ENCODE data around the gene IL1RAP. TPM values are rescaled to one million over a fixed set of nuclear protein-coding genes. Genes with fewer than 3 reads are reported as not detected.

IL1RAP gene
- total RNA-seq, 2 donors from 2014 or later, result 5.3 to 5.4 TPM

GRCh38 chr3:190615060-190615384, 101.1 kb downstream of the IL1RAP start:
- H3K4me1 ChIP-seq, result peaks cover 7% of the 10 kb centered on the region
- intact Hi-C loops (cut with DNase I), result no loop called here
- no peaks in the 10 kb centered on the region for H3K36me3 ChIP-seq (replicated peaks in 1 of 2; ENCODE audit: insufficient read depth in 1 of 2, low read depth in 2 of 2)
- 97 to 100% methylated on average over 1 of the region's 1 CpG for WGBS, 2 donors
- H3K27ac ChIP-seq, result no peak overlapping the region
- DNase-seq, result no peak
- TF ChIP-seq POLR2A (IDR thresholded peaks at IDR 0.05), result no peak
- TF ChIP-seq, protein P1, sequence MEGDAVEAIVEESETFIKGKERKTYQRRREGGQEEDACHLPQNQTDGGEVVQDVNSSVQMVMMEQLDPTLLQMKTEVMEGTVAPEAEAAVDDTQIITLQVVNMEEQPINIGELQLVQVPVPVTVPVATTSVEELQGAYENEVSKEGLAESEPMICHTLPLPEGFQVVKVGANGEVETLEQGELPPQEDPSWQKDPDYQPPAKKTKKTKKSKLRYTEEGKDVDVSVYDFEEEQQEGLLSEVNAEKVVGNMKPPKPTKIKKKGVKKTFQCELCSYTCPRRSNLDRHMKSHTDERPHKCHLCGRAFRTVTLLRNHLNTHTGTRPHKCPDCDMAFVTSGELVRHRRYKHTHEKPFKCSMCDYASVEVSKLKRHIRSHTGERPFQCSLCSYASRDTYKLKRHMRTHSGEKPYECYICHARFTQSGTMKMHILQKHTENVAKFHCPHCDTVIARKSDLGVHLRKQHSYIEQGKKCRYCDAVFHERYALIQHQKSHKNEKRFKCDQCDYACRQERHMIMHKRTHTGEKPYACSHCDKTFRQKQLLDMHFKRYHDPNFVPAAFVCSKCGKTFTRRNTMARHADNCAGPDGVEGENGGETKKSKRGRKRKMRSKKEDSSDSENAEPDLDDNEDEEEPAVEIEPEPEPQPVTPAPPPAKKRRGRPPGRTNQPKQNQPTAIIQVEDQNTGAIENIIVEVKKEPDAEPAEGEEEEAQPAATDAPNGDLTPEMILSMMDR (IDR thresholded peaks at IDR 0.05), result no peak
- no peaks in the 10 kb centered on the region for H3K9me3 ChIP-seq
- no peaks in the 10 kb centered on the region for H3K27me3 ChIP-seq
- no peak overlapping the region for H3K4me3 ChIP-seq
- ATAC-seq, result no peak

DNA sequence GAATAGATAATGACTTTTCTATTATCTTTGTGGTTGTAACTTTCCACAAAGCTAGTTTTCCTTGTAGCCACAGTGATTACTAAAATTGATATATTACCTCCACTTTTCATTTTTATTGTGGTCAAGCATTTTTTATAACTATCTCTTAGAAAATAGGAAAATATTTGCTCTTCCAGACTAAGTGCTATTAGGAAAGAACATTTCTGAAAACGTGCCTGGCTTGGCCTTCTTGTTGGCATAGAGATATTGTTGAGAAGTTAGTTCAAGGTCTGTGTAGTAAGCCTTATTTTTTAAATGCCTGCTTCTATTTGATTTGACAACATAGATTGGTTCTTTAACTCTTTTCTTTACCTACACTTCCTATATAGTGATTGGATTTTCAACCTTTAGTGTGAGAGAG, 101.7 kb downstream of the IL1RAP start:
- no peak for TF ChIP-seq POLR2A (IDR thresholded peaks at IDR 0.05)
- TF ChIP-seq, protein P1 (IDR thresholded peaks at IDR 0.05), result no peak
- WGBS, 2 donors, result 21 to 24% methylated on average over 1 of the region's 1 CpG
- Histone ChIP-seq H3K4me1 (peaks cover 7% of the 10 kb centered on the region), H3K9me3 (no peaks in the 10 kb centered on the region), H3K36me3 (replicated peaks in 1 of 2; ENCODE audit: insufficient read depth in 1 of 2, low read depth in 2 of 2) (no peaks in the 10 kb centered on the region), H3K4me3 (no peak overlapping the region), H3K27ac (no peak overlapping the region), H3K27me3 (no peaks in the 10 kb centered on the region)
- intact Hi-C loops (cut with DNase I), result no loop called here
- ATAC-seq (no peak), DNase-seq (no peak)

DNA sequence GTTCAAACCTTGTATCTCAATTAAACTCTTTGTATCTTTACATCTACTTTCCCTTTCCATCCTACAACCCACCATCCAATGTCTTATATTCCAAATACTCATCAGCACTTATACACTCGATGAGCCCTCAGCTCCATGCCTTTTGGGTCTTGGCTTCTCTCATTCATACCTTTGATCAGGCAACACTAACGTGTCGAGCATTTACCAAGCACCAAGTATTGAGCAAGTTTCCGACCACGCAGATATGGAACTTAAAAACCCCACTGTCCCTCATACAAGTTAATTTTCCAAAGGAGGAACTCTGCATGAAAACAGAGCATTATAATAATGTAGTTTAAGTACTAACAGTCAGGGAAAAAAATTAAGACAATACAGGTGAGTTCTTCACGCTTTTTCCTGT, 102.8 kb downstream of the IL1RAP start:
- Histone ChIP-seq H3K9me3 (no peaks in the 10 kb centered on the region), H3K27me3 (no peaks in the 10 kb centered on the region), H3K4me3 (no peak overlapping the region), H3K27ac (no peak overlapping the region), H3K36me3 (replicated peaks in 1 of 2; ENCODE audit: insufficient read depth in 1 of 2, low read depth in 2 of 2) (no peaks in the 10 kb centered on the region), H3K4me1 (peaks cover 7% of the 10 kb centered on the region)
- intact Hi-C loops (cut with DNase I), result no loop called here
- DNase-seq (no peak), ATAC-seq (no peak)
- TF ChIP-seq, protein P1 (IDR thresholded peaks at IDR 0.05), result no peak
- no peak for TF ChIP-seq POLR2A (IDR thresholded peaks at IDR 0.05)
- 69 to 87% methylated on average over 6 of the region's 6 CpGs for WGBS, 2 donors

DNA sequence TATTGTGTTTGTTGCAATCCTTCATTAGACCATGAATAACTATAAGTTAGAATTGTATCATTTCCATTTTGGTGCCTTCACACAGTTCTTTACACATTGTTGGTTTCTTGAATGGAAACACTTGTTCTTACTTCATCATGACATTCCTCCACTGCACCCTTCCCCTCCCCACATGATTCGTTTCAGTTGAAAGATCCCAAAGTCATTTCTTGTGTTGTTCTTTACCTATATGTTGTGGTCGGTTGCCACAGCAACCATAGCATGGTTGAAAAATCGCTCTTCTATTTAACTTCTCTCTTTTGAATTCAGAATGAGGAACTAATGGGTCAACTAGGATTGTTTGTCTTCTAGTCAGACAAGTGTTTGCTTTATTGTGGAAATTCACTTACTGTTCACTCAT, 103.3 kb downstream of the IL1RAP start:
- H3K4me1 ChIP-seq, result peaks cover 7% of the 10 kb centered on the region
- H3K4me3 ChIP-seq, result no peak overlapping the region
- no peak overlapping the region for H3K27ac ChIP-seq
- no peaks in the 10 kb centered on the region for H3K9me3 ChIP-seq
- DNase-seq (peak in 1 of 4 donors; percentile 57), ATAC-seq (no peak)
- no peaks in the 10 kb centered on the region for H3K36me3 ChIP-seq (replicated peaks in 1 of 2; ENCODE audit: insufficient read depth in 1 of 2, low read depth in 2 of 2)
- TF ChIP-seq, protein P1 (IDR thresholded peaks at IDR 0.05), result no peak
- no peak for TF ChIP-seq POLR2A (IDR thresholded peaks at IDR 0.05)
- 60 to 72% methylated on average over 3 of the region's 3 CpGs for WGBS, 2 donors
- intact Hi-C loops (cut with DNase I), result no loop called here
- H3K27me3 ChIP-seq, result no peaks in the 10 kb centered on the region

DNA sequence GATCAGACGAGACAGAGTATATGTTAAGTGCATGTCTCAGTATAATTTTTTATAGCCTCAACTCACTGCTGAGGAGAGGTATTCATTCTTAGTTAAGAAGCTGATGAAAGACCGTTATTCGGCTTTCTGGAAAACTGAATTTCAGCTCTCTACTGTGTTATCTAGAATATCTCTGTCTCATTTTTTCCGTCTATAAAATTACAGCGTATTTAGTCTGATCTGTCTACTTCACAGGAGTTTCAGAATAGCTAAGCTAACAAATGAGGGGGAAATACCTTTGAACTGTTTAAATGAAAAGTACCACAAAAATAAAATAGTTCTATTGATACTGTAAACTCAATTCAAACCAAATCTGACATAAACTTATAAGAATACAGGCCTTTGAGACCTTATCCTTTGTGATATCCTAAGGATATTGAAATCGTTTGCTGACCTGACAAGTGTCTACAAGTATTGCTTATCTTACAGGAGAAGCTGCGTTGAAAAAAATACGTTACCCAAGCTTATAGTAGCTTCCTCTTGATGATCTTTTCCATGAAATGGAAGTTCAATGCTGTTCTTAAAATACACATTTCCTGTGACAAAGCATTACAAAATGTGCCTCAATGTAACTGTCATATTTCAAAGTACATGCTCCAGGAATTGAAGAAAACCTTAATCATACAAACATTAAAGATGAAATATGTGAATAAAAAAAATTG, 104.6 kb downstream of the IL1RAP start:
- no peak overlapping the region for H3K27ac ChIP-seq
- ATAC-seq (no peak), DNase-seq (no peak)
- intact Hi-C loops (cut with DNase I), result no loop called here
- no peak overlapping the region for H3K4me3 ChIP-seq
- 68 to 81% methylated on average over 8 of the region's 8 CpGs for WGBS, 2 donors
- H3K27me3 ChIP-seq, result no peaks in the 10 kb centered on the region
- H3K4me1 ChIP-seq, result peaks cover 7% of the 10 kb centered on the region
- TF ChIP-seq POLR2A (IDR thresholded peaks at IDR 0.05), result no peak
- TF ChIP-seq, protein P1 (IDR thresholded peaks at IDR 0.05), result no peak
- no peaks in the 10 kb centered on the region for H3K9me3 ChIP-seq
- no peaks in the 10 kb centered on the region for H3K36me3 ChIP-seq (replicated peaks in 1 of 2; ENCODE audit: insufficient read depth in 1 of 2, low read depth in 2 of 2)

All from body of pancreas (tissue), 4 donors.